ENCODE data around the gene CCDC92. TPM values are rescaled to one million over a fixed set of nuclear protein-coding genes. Genes with fewer than 3 reads are reported as not detected.

CCDC92 gene
- total and polyA plus RNA-seq, 2 of the 8 experiments (the other 6 are each of a cell fraction or from before 2014, with no cell fraction given) = 0.43 to 0.51 TPM

- no peak for DNase-seq (ENCODE audit: low read depth in 1 of 2, low spot score in 2 of 2)
- H2AFZ ChIP-seq (ENCODE audit: low read length) = no peak overlapping the region
- no peak overlapping the region for H4K91ac ChIP-seq (replicated peaks; ENCODE audit: insufficient read length, low read length)
- ChIA-PET CTCF (ENCODE audit: partially characterized antibody) (interaction anchor here (4.0 kb wide), 1 partner anchor 16 kb away, joined by 27 read pairs; no protein-coding TSS in a partner anchor), POLR2A (ENCODE audit: partially characterized antibody) (no interaction called here)
- no peak for FAIRE-seq
- H3K27me3 ChIP-seq (replicated peaks in 1 of 4; ENCODE audit: control insufficient read depth in 3 of 4, extremely low read depth in 1 of 4, insufficient read depth in 3 of 4, low read length in 3 of 4) = no peaks in the 10 kb centered on the region; a peak in 1 of 7 replicates
- H3K14ac ChIP-seq (ENCODE audit: insufficient read length) = no peak overlapping the region
- no peak overlapping the region for H2BK5ac ChIP-seq (ENCODE audit: low read depth, low read length)
- H2BK120ac ChIP-seq (replicated peaks; ENCODE audit: low read depth, low read length) = no peak overlapping the region
- H2BK15ac ChIP-seq (ENCODE audit: low read length) = no peak overlapping the region
- H2BK20ac ChIP-seq (ENCODE audit: low read length) = no peak overlapping the region
- 92% methylated on average over 2 of the region's 4 CpGs; no CpG with 5 or more reads in 1 of the 2 experiments for WGBS, 2 experiments (ENCODE audit: extremely low coverage in 1 of 2, insufficient coverage in 1 of 2, insufficient read length in 1 of 2, insufficient replicate concordance in 2 of 2, low coverage in 1 of 2, low lambda C conversion rate in 2 of 2, missing lambda C conversion rate in 1 of 2)
- no peaks in the 10 kb centered on the region for H3K9me3 ChIP-seq (ENCODE audit: insufficient read depth in 2 of 2, low read depth in 1 of 2, low read length in 1 of 2)
- H3K79me2 ChIP-seq (ENCODE audit: control insufficient read depth in 1 of 2, insufficient read depth in 2 of 2, low read length in 2 of 2) = no peaks in the 10 kb centered on the region
- no peak overlapping the region for H3K56ac ChIP-seq (replicated peaks; ENCODE audit: insufficient read length, low read depth, low read length)
- no peaks in the 10 kb centered on the region for H3K4me1 ChIP-seq (replicated peaks in 1 of 4; ENCODE audit: control insufficient read depth in 3 of 4, insufficient read depth in 4 of 4, low read length in 3 of 4)
- H3K36me3 ChIP-seq (ENCODE audit: control insufficient read depth in 2 of 4, insufficient read depth in 4 of 4, low read length in 3 of 4) = no peaks in the 10 kb centered on the region
- H4K20me1 ChIP-seq (replicated peaks in 1 of 2; ENCODE audit: control insufficient read depth in 1 of 2, insufficient read depth in 2 of 2, low read length in 2 of 2) = no peaks in the 10 kb centered on the region
- H3K4ac ChIP-seq (replicated peaks; ENCODE audit: insufficient read length, low read depth, low read length) = no peak overlapping the region
- no peak overlapping the region for H4K8ac ChIP-seq (ENCODE audit: extremely low read depth, insufficient read depth, low read length)
- no peaks in the 10 kb centered on the region; the same call in 1 of the 2 replicates for H3K23me2 ChIP-seq (ENCODE audit: low read depth, low read length)
- no peak overlapping the region for H2BK12ac ChIP-seq (ENCODE audit: low read depth, low read length)
- H3K79me1 ChIP-seq (ENCODE audit: low read depth, low read length) = no peaks in the 10 kb centered on the region
- H3K9ac ChIP-seq (replicated peaks in 1 of 4; ENCODE audit: extremely low read depth in 1 of 4, low read depth in 3 of 4, low read length in 3 of 4) = no peak overlapping the region
- H3K23ac ChIP-seq (ENCODE audit: insufficient read length) = no peak overlapping the region
- H4K5ac ChIP-seq (ENCODE audit: insufficient read length, low read depth, low read length) = no peak overlapping the region
- no peak overlapping the region for H3K4me3 ChIP-seq (ENCODE audit: extremely low read depth in 1 of 4, insufficient read depth in 2 of 4, low read depth in 3 of 4, low read length in 4 of 4)
- no peak overlapping the region for H3K27ac ChIP-seq (ENCODE audit: low read depth, low read length)
- no peak overlapping the region for H3K4me2 ChIP-seq (ENCODE audit: insufficient read depth in 1 of 2, low read depth in 2 of 2, low read length in 2 of 2)
- no peak overlapping the region for H3K18ac ChIP-seq (ENCODE audit: extremely low read depth, low read length)
- H2AK5ac ChIP-seq (ENCODE audit: low read depth, low read length) = no peak overlapping the region
- TF ChIP-seq POLR2AphosphoS5 (IDR thresholded peaks at IDR 0.05; ENCODE audit: low read depth, low read length) (no peak), SP4 (IDR thresholded peaks at IDR 0.05; ENCODE audit: low read length) (no peak), ASH2L (IDR thresholded peaks at IDR 0.05; ENCODE audit: low read length) (no peak), MAX (IDR thresholded peaks at IDR 0.05) (no peak), TAF1 (IDR thresholded peaks at IDR 0.05; ENCODE audit: low read depth, low read length) (no peak), TEAD4 (IDR thresholded peaks at IDR 0.05; ENCODE audit: low read depth, low read length) (no peak), CTCF (IDR thresholded peaks at IDR 0.05; ENCODE audit: control extremely low read depth in 1 of 3, insufficient read depth in 1 of 3, low read depth in 1 of 3, low read length in 3 of 3) (no peak), SAP30 (IDR thresholded peaks at IDR 0.05; ENCODE audit: insufficient read depth, insufficient replicate concordance, low read length) (no peak), SUZ12 (IDR thresholded peaks at IDR 0.05; ENCODE audit: low read length) (no peak), MAFK (IDR thresholded peaks at IDR 0.05; ENCODE audit: low read depth, low read length) (no peak), YY1 (IDR thresholded peaks at IDR 0.05; ENCODE audit: low read depth, low read length) (no peak), GABPA (IDR thresholded peaks at IDR 0.05; ENCODE audit: borderline replicate concordance, insufficient read depth, low read length) (no peak), CEBPB (IDR thresholded peaks at IDR 0.05; ENCODE audit: low read depth, low read length) (no peak)
These were observed 48.1 kb downstream of the CCDC92 start for GRCh38 chr12:123924539-123924938.
